ENCODE results near the gene CAV3.

The CAV3 gene

DNA sequence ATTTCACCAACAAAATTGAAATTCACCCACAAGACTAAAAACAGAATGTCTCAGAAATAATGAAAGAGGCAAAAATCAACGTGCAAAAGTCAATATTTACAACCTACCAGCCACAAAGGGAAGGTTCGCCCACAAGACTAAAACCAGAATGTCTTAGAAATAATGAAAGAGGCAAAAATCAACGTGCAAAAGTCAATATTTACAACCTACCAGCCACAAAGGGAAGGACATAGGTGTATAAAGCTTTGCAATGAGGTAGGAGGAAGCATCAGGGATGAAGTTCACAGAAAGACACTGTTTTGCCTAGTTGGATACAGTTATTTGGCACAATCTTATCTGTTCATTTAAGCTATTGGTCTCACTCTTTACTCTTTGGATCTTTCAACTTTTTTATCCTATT, 21.5 kb downstream of the CAV3 start:
- no peak for DNase-seq

DNA sequence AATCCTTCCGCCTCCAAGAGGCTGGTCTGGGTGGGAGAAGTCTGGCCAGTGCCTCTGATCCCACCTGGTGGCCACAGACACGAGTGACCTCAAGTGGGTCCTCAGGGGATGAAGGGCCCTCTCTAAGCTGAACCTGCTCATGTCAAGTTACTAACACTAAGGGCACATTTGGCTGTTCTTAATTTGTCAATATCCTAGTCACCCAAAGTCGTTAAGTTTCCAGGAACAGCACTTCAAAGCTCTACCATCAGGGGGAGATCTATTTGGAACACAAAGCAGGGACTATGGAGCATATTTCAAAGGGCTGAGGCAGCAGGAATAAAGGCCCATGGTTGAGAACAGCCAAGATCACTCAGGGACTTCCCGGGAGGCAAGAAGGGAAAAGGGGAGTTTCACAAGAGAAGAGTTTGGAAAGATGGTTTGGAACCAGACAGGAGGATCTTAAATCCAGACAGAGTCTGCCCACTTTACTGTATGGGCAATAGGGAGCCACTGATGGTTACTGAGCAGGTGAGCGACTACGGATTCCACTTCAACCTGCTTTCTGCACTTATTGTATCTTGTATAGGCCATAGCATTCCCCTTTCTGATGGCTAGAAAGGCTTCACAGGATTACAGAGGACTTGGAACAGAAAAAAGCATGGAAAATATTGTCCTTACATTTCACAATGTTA, 22.1 kb downstream of the CAV3 start:
- Histone ChIP-seq H3K36me3 (peaks cover under 1% of the 10 kb centered on the region; the same call in 1 of the 2 replicates), H3K4me3 (ENCODE audit: low read depth, low read length) (no peak overlapping the region), H3K9me3 (ENCODE audit: severe bottlenecking) (no peaks in the 10 kb centered on the region), H3K27me3 (ENCODE audit: insufficient read depth, low read depth, severe bottlenecking) (no peaks in the 10 kb centered on the region), H3K27ac (no peak overlapping the region)
- TF ChIP-seq, protein P1, sequence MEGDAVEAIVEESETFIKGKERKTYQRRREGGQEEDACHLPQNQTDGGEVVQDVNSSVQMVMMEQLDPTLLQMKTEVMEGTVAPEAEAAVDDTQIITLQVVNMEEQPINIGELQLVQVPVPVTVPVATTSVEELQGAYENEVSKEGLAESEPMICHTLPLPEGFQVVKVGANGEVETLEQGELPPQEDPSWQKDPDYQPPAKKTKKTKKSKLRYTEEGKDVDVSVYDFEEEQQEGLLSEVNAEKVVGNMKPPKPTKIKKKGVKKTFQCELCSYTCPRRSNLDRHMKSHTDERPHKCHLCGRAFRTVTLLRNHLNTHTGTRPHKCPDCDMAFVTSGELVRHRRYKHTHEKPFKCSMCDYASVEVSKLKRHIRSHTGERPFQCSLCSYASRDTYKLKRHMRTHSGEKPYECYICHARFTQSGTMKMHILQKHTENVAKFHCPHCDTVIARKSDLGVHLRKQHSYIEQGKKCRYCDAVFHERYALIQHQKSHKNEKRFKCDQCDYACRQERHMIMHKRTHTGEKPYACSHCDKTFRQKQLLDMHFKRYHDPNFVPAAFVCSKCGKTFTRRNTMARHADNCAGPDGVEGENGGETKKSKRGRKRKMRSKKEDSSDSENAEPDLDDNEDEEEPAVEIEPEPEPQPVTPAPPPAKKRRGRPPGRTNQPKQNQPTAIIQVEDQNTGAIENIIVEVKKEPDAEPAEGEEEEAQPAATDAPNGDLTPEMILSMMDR (IDR thresholded peaks at IDR 0.05; ENCODE audit: low read depth, low read length) = peak; percentile 43
- DNase-seq = peak; percentile 37

More for the DNA sequence above, 21.5 kb downstream of the CAV3 start:
- Histone ChIP-seq H3K9me3 (ENCODE audit: severe bottlenecking) (no peaks in the 10 kb centered on the region), H3K27me3 (ENCODE audit: insufficient read depth, low read depth, severe bottlenecking) (no peaks in the 10 kb centered on the region), H3K36me3 (peaks cover 3% of the 10 kb centered on the region; the same call in 1 of the 2 replicates), H3K27ac (no peak overlapping the region), H3K4me3 (ENCODE audit: low read depth, low read length) (no peak overlapping the region)
- TF ChIP-seq, protein P1 (IDR thresholded peaks at IDR 0.05; ENCODE audit: low read depth, low read length) = no peak

DNA sequence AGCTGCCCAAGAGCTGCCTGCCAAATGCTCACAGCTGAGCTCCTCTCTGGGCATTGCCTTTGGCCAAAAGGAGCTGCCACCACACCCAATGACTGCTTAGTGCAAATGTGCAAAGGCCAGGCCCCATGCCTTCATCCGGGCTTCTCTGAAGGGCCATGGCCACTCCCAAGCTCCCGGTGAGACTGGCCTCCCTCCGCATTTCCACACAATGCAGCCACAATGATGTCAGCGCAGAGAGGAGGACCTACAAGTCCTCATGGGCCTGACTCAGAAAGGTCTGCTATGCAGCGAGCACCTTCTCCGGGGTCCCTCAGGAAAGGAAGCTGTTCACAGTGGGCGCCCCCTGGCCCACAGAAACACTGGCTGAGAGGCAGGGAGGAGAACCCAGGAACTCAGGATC, 23.1 kb downstream of the CAV3 start:
- Histone ChIP-seq H3K4me3 (ENCODE audit: low read depth, low read length) (no peak overlapping the region), H3K27ac (no peak overlapping the region), H3K9me3 (ENCODE audit: severe bottlenecking) (no peaks in the 10 kb centered on the region), H3K36me3 (no peaks in the 10 kb centered on the region), H3K27me3 (ENCODE audit: insufficient read depth, low read depth, severe bottlenecking) (no peaks in the 10 kb centered on the region)
- DNase-seq = no peak
- TF ChIP-seq, protein P1 (IDR thresholded peaks at IDR 0.05; ENCODE audit: low read depth, low read length) = no peak

GRCh38 chr3:8757551-8758518, 24.2 kb downstream of the CAV3 start:
- TF ChIP-seq, protein P1 (IDR thresholded peaks at IDR 0.05; ENCODE audit: low read depth, low read length) = no peak
- H3K9me3 ChIP-seq (ENCODE audit: severe bottlenecking) = no peaks in the 10 kb centered on the region
- H3K27ac ChIP-seq = no peak overlapping the region
- H3K36me3 ChIP-seq = no peaks in the 10 kb centered on the region
- DNase-seq = no peak
- H3K4me3 ChIP-seq (ENCODE audit: low read depth, low read length) = no peak overlapping the region
- H3K27me3 ChIP-seq (ENCODE audit: insufficient read depth, low read depth, severe bottlenecking) = no peaks in the 10 kb centered on the region

DNA sequence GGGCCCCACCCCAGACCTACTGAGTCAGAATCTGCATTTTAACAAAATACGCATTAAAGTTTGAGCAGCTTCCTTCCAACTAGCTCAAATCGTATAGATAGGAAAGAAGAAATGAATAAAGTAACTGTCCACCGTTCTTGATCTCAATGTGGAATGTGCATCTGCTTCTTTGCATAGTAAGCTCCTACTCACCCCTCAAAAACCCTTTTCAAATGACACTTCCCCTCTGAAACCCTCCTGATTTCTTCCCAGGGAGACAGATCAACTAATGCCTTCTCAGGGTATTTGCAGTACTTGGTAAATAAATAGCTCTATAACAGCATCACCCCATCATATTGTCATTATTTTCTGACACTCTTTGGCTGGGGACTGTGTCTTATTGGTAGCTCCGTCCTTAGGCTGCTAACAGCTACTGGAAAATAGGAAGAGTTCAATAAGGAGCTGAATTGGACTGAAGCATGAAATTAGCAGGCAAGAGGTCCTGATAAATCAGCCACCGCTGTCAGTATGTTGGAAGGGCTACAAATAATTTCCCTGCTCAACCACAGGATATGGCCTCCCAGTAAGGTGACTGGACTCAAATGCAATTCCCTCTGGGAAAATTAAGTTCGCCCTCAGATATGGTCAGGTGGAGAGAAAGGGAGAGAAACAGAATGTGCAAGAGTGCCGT, 25.6 kb downstream of the CAV3 start:
- TF ChIP-seq, protein P1 (IDR thresholded peaks at IDR 0.05; ENCODE audit: low read depth, low read length) = no peak
- H3K36me3 ChIP-seq = no peaks in the 10 kb centered on the region
- H3K9me3 ChIP-seq (ENCODE audit: severe bottlenecking) = no peaks in the 10 kb centered on the region
- H3K4me3 ChIP-seq (ENCODE audit: low read depth, low read length) = no peak overlapping the region
- H3K27me3 ChIP-seq (ENCODE audit: insufficient read depth, low read depth, severe bottlenecking) = no peaks in the 10 kb centered on the region
- H3K27ac ChIP-seq = no peak overlapping the region
- DNase-seq = no peak

All from WERI-Rb-1 (cell line).